GM19397 (cell line): ENCODE data around the gene TDRD1.

ENCODE experiments used
- ATAC-seq: cut with Tn5 transposase; IDR thresholded peaks from one replicate; pipeline ENCODE4 v1.9.1; 2021; ENCODE audit warnings: mild to moderate bottlenecking, moderate library complexity; ENCODE audit not compliant: unreplicated experiment

The TDRD1 gene

GRCh38 chr10:114174695-114175188 lies 4.4 kb upstream of the TDRD1 start:
- peak; percentile 11 for ATAC-seq

DNA sequence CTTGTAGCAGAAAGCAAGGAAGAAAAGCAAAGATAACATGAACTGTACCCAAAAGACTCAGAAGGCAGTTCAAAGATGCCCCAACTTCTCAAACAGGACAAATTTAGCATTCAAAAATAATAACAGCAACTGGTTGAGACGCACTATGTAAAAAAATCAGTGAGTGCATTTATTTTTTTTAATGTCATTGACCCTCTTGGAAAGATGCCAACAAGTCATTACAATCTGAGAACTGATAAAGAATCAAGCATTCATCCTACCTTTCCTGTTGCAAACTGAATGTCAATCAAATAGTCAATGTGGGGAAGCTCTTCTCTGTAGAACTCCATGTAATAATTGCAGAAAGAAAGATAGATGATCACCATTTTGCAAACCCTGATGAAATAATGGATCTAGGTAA lies 3.5 kb upstream of the TDRD1 start:
- ATAC-seq: no peak

GRCh38 chr10:114176511-114176910 lies 2.6 kb upstream of the TDRD1 start:
- no peak for ATAC-seq

DNA sequence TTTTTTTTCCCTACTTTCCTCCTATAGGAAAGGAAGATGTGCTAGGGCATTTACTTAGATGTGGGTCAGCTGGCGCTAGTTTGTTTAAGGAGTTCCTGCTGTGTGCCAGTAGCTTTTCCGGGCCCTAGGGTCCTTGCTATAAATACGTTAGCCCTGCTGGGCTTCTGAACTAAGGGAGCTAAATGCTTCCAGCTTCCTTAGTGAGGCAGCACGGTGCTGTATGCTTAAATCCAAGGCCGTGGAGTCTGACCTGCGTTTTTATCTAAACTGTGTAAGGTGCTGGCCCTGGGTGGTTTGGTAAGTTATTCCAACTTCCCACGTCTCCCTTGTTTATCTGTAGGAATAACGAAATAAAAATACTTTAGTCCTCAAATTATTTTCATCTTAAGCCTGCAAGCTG lies 594 bp downstream of the TDRD1 start:
- ATAC-seq: no peak

DNA sequence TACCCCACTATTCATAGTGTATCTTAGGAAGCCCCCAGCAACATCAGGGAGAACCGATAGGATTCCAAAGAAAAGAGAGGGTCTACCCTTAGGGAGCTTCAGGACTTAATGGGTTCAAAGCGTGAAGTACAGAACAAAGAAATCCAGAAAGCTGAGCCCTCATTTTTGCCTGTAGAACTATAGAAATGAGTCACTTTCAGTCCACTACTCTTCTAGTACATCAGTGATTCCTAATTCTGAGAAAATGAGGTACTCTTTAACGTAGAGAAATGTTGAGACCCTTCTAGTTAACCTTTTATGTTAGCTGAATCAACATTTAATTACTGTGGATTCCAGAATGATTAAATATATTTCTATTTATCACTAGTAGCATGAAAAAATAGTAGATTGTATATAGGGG lies 1.8 kb downstream of the TDRD1 start:
- no peak for ATAC-seq

GRCh38 chr10:114181971-114182370 lies 2.8 kb downstream of the TDRD1 start:
- ATAC-seq: no peak

DNA sequence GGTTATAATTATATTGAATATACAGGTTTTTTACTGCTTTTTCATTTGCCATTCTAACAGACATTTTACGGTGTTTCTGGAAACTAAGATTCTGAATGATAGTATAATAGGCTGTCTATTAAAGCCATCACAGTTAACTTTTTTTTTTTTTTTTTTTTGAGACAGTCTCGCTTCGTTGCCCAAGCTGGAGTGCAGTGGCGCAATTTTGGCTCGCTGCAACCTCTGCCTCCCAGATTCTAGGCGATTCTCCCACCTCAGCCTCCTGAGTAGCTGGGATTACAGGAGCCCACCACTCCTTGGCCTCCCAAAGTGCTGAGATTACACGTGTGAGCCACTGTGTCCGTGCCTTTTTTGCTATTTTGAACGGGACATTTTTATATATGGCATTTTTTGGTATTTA lies 4.4 kb downstream of the TDRD1 start:
- ATAC-seq: no peak

DNA sequence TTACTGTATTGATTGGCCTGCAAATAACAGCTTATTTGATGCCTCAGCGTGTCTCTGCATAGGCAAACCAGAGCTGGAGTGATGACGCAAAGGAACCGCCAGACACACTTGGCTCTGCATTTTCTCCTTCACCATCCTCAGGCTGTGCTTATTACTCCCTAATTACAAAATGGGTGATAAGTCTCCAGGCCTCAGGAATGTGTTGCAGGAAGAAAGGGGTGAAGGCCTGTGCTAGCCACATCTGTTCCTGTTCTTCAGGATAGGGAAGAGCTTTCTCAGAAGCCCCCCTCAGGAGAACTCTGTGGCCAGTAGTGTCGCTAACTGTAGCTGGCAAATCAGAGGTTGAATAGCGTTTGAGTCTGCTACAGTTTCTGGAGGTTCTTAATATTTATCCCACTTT lies 5.1 kb downstream of the TDRD1 start:
- ATAC-seq: no peak

- no peak for ATAC-seq
Measured at GRCh38 chr10:114188001-114188400, 8.8 kb downstream of the TDRD1 start.

- ATAC-seq: no peak
Measured at GRCh38 chr10:114188900-114189299, 9.7 kb downstream of the TDRD1 start.

- no peak for ATAC-seq
Measured at GRCh38 chr10:114189700-114190099, 10.5 kb downstream of the TDRD1 start.

DNA sequence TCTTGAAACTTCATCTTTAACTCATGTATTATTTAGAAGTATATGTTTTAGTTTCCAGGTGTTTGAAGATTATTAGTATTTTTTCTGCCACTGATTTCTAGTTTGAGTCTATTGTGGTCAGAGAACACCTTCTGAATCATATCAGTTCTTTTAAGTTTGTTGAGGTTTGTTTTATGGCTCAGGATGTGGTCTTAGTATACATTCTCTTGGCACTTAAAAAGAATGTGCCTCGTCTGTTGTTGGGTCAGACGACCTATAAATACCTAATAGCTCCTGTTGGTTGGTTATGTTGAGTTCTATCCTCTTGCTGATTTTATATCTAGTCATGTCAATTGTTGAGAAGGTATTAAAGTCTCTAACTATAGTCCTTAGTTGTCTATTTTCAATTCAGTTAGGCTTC lies 15.9 kb downstream of the TDRD1 start:
- peak; percentile 64 for ATAC-seq

DNA sequence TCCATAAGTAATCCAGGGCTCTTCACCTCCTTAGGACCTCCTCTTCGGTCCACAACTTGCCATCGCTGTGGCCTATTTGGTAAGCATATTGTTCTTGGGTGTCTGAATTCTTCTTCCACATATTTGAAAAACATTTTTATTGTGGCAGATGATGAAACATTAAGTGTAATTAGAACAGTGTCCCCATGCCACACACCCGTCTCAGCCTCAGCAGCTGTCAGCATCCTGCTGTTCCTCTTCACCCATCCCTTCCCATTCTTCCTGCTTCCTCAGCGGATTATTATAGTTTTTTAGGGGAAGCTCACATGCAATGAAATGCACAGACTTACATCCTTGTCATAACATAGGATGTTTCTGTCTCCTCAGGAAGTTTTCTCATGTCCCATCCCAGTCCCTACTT lies 20.1 kb downstream of the TDRD1 start:
- no peak for ATAC-seq

GRCh38 chr10:114202812-114203211 lies 23.7 kb downstream of the TDRD1 start:
- ATAC-seq: no peak

GRCh38 chr10:114206902-114207301 lies 27.7 kb downstream of the TDRD1 start:
- no peak for ATAC-seq

DNA sequence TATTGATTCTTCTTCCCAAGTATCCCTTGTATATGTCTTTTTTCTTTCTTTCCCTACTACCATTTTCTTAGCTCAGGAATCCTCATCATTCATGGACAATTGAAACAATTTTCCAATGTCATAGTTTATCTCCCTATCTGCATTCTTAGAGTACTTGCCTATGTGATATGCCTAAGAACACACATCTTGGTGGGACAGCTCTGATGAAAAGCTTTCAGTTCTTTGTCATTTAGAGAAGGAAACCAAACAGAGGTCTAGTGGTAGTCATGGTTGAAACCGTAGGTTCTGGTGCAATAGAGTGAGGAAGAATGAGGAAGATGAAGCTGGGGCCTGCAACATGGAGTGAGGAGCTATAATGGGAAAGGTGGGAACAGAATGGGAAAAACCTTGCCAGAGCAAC lies 28.2 kb downstream of the TDRD1 start:
- ATAC-seq: no peak

GRCh38 chr10:114208351-114208750 lies 29.2 kb downstream of the TDRD1 start:
- ATAC-seq: no peak

DNA sequence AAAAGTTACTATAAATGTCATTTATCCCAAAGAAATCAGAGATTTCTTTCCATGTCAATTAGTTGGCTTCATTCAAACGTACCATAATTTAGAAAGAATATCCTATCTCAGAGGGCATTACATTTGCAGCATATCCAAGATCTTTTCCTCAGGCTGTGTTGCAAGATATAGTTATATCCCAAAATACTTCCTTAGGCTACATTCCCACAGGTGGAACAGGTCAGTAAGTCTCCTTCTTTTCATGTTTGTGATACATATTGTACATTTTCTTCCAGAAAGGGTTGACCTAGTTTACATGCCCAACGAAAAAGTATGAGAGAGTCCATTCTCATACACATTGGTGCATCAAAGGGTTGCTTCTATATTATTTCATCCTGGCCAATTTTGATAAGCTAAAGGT lies 33.0 kb downstream of the TDRD1 start:
- ATAC-seq: no peak

- no peak for ATAC-seq
Measured at GRCh38 chr10:114215033-114215432, 35.9 kb downstream of the TDRD1 start.

GRCh38 chr10:114220281-114220680 lies 41.1 kb downstream of the TDRD1 start:
- ATAC-seq: no peak

DNA sequence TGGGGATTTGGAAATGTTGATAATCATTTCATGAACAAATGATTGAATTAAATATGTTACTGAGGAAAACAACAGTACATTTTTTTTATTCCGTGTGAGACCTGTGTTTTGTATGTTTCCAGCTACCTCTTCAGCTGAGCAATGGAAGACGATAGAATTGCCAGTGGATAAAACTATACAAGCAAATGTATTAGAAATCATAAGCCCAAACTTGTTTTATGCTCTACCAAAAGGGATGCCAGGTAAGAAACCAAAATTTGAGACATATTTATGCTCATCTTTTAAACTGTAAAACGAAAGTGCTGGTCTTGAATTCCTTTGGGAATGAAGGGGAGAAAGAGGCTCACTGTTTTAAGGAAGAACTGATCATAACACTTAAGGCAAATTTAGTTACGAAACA lies 42.1 kb downstream of the TDRD1 start:
- no peak for ATAC-seq

DNA sequence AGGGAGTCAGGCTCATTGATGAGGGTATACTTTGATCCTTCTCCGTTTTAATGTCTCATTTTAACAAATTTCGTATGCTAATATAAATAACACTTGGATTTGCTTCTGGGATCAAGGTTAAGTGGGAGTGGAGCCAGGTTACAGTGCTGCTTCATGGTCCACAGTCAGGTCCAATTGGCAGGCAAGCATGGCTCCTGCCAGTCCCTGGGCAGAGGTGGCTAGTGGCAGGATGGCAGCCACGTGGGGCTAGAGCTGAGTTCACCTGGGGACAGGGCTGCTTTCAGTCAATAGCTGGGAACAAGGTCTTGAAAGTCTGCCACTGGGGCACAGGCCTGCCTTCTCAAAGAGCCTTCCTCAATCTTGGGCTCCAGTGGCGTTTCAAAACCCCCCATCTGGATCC lies 43.9 kb downstream of the TDRD1 start:
- no peak for ATAC-seq

DNA sequence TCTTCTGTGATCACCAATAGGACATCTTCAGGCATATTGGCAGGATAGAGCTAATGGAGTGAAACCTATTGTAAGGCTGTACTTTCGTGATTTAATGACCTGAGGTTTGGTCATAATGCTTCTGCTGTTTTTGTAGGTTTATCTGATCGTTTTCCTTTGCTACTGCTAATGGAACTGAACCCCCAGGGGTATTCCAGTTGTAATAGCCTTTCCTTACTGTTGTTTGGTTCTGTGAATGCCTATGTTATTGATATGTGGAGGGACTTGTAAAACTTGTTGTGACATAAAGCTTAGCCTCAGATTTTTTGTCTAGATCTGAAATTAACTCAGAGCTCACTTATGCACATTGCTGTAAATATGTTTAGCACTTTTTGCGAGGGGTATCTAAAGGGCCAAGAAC lies 49.0 kb downstream of the TDRD1 start:
- ATAC-seq: no peak
